ENCODE measurements around the gene PRKCZ. TPM values are rescaled to one million over a fixed set of nuclear protein-coding genes. Genes with fewer than 3 reads are reported as not detected.

The PRKCZ gene
- total and polyA plus RNA-seq, 2 of the 4 experiments (the other 2 are of a cell fraction), result 2.0 to 3.5 TPM

- no peaks in the 10 kb centered on the region for H3K9me3 ChIP-seq (ENCODE audit: control insufficient read depth, insufficient read depth, low read length)
- peaks cover 62% of the 10 kb centered on the region for H3K27me3 ChIP-seq (ENCODE audit: control insufficient read depth, insufficient read depth, low read length)
- H3K4me2 ChIP-seq (ENCODE audit: low read depth, low read length), result no peak overlapping the region
- H2BK20ac ChIP-seq (ENCODE audit: low read depth, low read length), result no peak overlapping the region
- H4K91ac ChIP-seq (ENCODE audit: insufficient read depth, low read depth, low read length), result no peak overlapping the region
- no peak overlapping the region for H2BK15ac ChIP-seq (ENCODE audit: low read depth, low read length)
- DNase-seq (no peak), ATAC-seq (ENCODE audit: low read depth) (no peak)
- H3K56ac ChIP-seq (ENCODE audit: extremely low read depth, insufficient read depth, low read length), result no peak overlapping the region
- H2AFZ ChIP-seq (replicated peaks; ENCODE audit: low read length, poor library complexity), result no peak overlapping the region
- dilution Hi-C loops (cut with HindIII; ENCODE audit: low sequenced_read_pairs, unreplicated experiment) (no loop called here), intact Hi-C loops (cut with micrococcal nuclease) (no loop called here), in situ Hi-C loops (cut with MboI; ENCODE audit: low sequenced_read_pairs) (no loop called here)
- no peak overlapping the region for H3K23ac ChIP-seq (ENCODE audit: low read depth, low read length)
- H4K5ac ChIP-seq (ENCODE audit: low read depth, low read length), result no peak overlapping the region
- no peak overlapping the region for H2BK5ac ChIP-seq (ENCODE audit: low read depth, low read length, poor library complexity, severe bottlenecking)
- H2BK120ac ChIP-seq (ENCODE audit: low read depth, low read length), result no peak overlapping the region
- no TSS peak for BruUV-seq (replicated peaks)
- ChIA-PET POLR2A (ENCODE audit: unreplicated experiment) (no interaction called here), CTCF (no interaction called here)
- no peak overlapping the region for H3K27ac ChIP-seq (ENCODE audit: insufficient read depth, low read length)
- no peaks in the 10 kb centered on the region for H3K36me3 ChIP-seq (ENCODE audit: control insufficient read depth, insufficient read depth, low read length)
- H3K4me3 ChIP-seq (ENCODE audit: insufficient read depth, low read depth, low read length), result no peak overlapping the region
- H2AK5ac ChIP-seq (ENCODE audit: low read depth, low read length), result no peak overlapping the region
- no peaks in the 10 kb centered on the region for H3K79me1 ChIP-seq (ENCODE audit: low read depth in 1 of 2, low read length in 2 of 2)
- no peak overlapping the region for H3K9ac ChIP-seq (ENCODE audit: low read depth, low read length)
- TF ChIP-seq, protein P1, sequence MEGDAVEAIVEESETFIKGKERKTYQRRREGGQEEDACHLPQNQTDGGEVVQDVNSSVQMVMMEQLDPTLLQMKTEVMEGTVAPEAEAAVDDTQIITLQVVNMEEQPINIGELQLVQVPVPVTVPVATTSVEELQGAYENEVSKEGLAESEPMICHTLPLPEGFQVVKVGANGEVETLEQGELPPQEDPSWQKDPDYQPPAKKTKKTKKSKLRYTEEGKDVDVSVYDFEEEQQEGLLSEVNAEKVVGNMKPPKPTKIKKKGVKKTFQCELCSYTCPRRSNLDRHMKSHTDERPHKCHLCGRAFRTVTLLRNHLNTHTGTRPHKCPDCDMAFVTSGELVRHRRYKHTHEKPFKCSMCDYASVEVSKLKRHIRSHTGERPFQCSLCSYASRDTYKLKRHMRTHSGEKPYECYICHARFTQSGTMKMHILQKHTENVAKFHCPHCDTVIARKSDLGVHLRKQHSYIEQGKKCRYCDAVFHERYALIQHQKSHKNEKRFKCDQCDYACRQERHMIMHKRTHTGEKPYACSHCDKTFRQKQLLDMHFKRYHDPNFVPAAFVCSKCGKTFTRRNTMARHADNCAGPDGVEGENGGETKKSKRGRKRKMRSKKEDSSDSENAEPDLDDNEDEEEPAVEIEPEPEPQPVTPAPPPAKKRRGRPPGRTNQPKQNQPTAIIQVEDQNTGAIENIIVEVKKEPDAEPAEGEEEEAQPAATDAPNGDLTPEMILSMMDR (conservative IDR thresholded peaks at IDR 0.05; ENCODE audit: low read depth, low read length), result no peak
- no peak for TF ChIP-seq RAD21 (IDR thresholded peaks at IDR 0.05; ENCODE audit: low read length)
- no peak for TF ChIP-seq NFE2L2 (IDR thresholded peaks at IDR 0.05; ENCODE audit: low read depth, low read length)
- TF ChIP-seq FOS (IDR thresholded peaks at IDR 0.05; ENCODE audit: low read depth, low read length), result no peak
- no peak for TF ChIP-seq CEBPB (IDR thresholded peaks at IDR 0.05; ENCODE audit: low read depth, low read length)
- no peaks in the 10 kb centered on the region for H4K20me1 ChIP-seq (ENCODE audit: insufficient read depth, low read length)
- 68% methylated on average over 3 of the region's 10 CpGs; no CpG with 5 or more reads in 1 of the 2 experiments for WGBS, 2 experiments (ENCODE audit: extremely low coverage in 2 of 2, insufficient read length in 1 of 2)
- no peak overlapping the region for H3K14ac ChIP-seq (replicated peaks; ENCODE audit: low read depth, low read length)
- H2AK9ac ChIP-seq (replicated peaks; ENCODE audit: low read depth, low read length, poor library complexity), result no peak overlapping the region
- H3K4me1 ChIP-seq (ENCODE audit: control insufficient read depth, insufficient read depth, low read length), result no peaks in the 10 kb centered on the region
- no peaks in the 10 kb centered on the region for H3K9me1 ChIP-seq (ENCODE audit: insufficient read depth, low read length)
- H3K18ac ChIP-seq (ENCODE audit: low read depth, low read length), result no peak overlapping the region
- no peak overlapping the region for H3K4ac ChIP-seq (ENCODE audit: low read depth, low read length)
- no peak overlapping the region for H4K8ac ChIP-seq (ENCODE audit: low read depth in 2 of 2, low read length in 2 of 2)
These were observed 25.8 kb upstream of the PRKCZ start for GRCh38 chr1:2024451-2024850.
